ENCODE results near the gene UPF2. TPM values are rescaled to one million over a fixed set of nuclear protein-coding genes. Genes with fewer than 3 reads are reported as not detected.

The UPF2 gene
- polyA plus RNA-seq, 3 donors, result 2.7 to 6.7 (median 4.3) TPM

GRCh38 chr10:12091421-12091820, 48.8 kb upstream of the UPF2 start:
- Histone ChIP-seq H2AFZ (ENCODE audit: insufficient read depth, low read depth, low read length, poor library complexity, severe bottlenecking) (no peak overlapping the region), H3K9ac (ENCODE audit: insufficient read depth, low read length, poor library complexity, severe bottlenecking) (no peak overlapping the region), H3K4me1 (ENCODE audit: control insufficient read depth in 1 of 2, insufficient read depth in 2 of 2, low read length in 2 of 2) (no peaks in the 10 kb centered on the region), H3K36me3 (replicated peaks in 1 of 2; ENCODE audit: control insufficient read depth in 1 of 2, insufficient read depth in 2 of 2, low read length in 2 of 2) (peaks cover 55 to 82% of the 10 kb centered on the region in 2 donors), H4K20me1 (ENCODE audit: insufficient read depth, low read length) (no peaks in the 10 kb centered on the region), H3K27ac (ENCODE audit: low read depth in 1 of 2, low read length in 2 of 2) (no peak overlapping the region), H3K79me2 (ENCODE audit: insufficient read depth, low read length) (no peaks in the 10 kb centered on the region), H3K9me3 (replicated peaks in 1 of 2; ENCODE audit: control insufficient read depth in 1 of 2, insufficient read depth in 1 of 2, low read length in 2 of 2) (no peaks in the 10 kb centered on the region), H3K4me2 (replicated peaks; ENCODE audit: extremely low read depth, low read length, poor library complexity, severe bottlenecking) (no peak overlapping the region), H3K27me3 (ENCODE audit: control insufficient read depth in 2 of 2, insufficient read depth in 2 of 2, low read length in 2 of 2) (no peaks in the 10 kb centered on the region), H3K4me3 (replicated peaks in 1 of 3; ENCODE audit: low read depth in 2 of 3, low read length in 3 of 3) (no peak overlapping the region)
- no peak for TF ChIP-seq CTCF (IDR thresholded peaks at IDR 0.05)
- Mint-ChIP-seq H3K27ac (peak overlapping the region in 1 of 7 donors; percentile 46), H3K4me1 (peaks cover 4% of the 10 kb centered on the region), H3K36me3 (peaks cover 59 to 80% of the 10 kb centered on the region in 2 donors), H3K4me3 (no peak overlapping the region), H3K27me3 (ENCODE audit: low read depth in 3 of 3) (peaks cover 0 to 2% (median 2%) of the 10 kb centered on the region in 3 donors), H3K9me3 (peaks cover 0 to 4% (median 0%) of the 10 kb centered on the region in 7 donors)
- DNase-seq, result no peak
- intact Hi-C loops (cut with micrococcal nuclease), result no loop called here
- 20% methylated on average over 1 of the region's 4 CpGs for WGBS (ENCODE audit: insufficient coverage)

- H3K36me3 ChIP-seq (replicated peaks in 1 of 2; ENCODE audit: control insufficient read depth in 1 of 2, insufficient read depth in 2 of 2, low read length in 2 of 2), result peaks cover 45 to 75% of the 10 kb centered on the region in 2 donors
- WGBS (ENCODE audit: insufficient coverage), result 93% methylated on average over 14 of the region's 14 CpGs
- H3K9me3 ChIP-seq (replicated peaks in 1 of 2; ENCODE audit: control insufficient read depth in 1 of 2, insufficient read depth in 1 of 2, low read length in 2 of 2), result no peaks in the 10 kb centered on the region
- no peak for DNase-seq
- intact Hi-C loops (cut with micrococcal nuclease), result no loop called here
- no peaks in the 10 kb centered on the region for H4K20me1 ChIP-seq (ENCODE audit: insufficient read depth, low read length)
- peaks cover 53 to 78% of the 10 kb centered on the region in 2 donors for H3K36me3 Mint-ChIP-seq
- no peak overlapping the region for H2AFZ ChIP-seq (ENCODE audit: insufficient read depth, low read depth, low read length, poor library complexity, severe bottlenecking)
- H3K27me3 ChIP-seq (ENCODE audit: control insufficient read depth in 2 of 2, insufficient read depth in 2 of 2, low read length in 2 of 2), result no peaks in the 10 kb centered on the region
- H3K9ac ChIP-seq (ENCODE audit: insufficient read depth, low read length, poor library complexity, severe bottlenecking), result no peak overlapping the region
- peaks cover 0 to 4% (median 2%) of the 10 kb centered on the region in 3 donors for H3K27me3 Mint-ChIP-seq (ENCODE audit: low read depth in 3 of 3)
- H3K27ac ChIP-seq (ENCODE audit: low read depth in 1 of 2, low read length in 2 of 2), result no peak overlapping the region
- H3K4me1 Mint-ChIP-seq, result peaks cover 10% of the 10 kb centered on the region
- no peak overlapping the region for H3K27ac Mint-ChIP-seq
- no peak overlapping the region for H3K4me2 ChIP-seq (replicated peaks; ENCODE audit: extremely low read depth, low read length, poor library complexity, severe bottlenecking)
- H3K4me1 ChIP-seq (ENCODE audit: control insufficient read depth in 1 of 2, insufficient read depth in 2 of 2, low read length in 2 of 2), result peaks cover 9 to 10% of the 10 kb centered on the region in 2 donors
- peaks cover 0 to 6% (median 0%) of the 10 kb centered on the region in 7 donors for H3K9me3 Mint-ChIP-seq
- H3K79me2 ChIP-seq (ENCODE audit: insufficient read depth, low read length), result no peaks in the 10 kb centered on the region
- no peak for TF ChIP-seq CTCF (IDR thresholded peaks at IDR 0.05)
- H3K4me3 ChIP-seq (replicated peaks in 1 of 3; ENCODE audit: low read depth in 2 of 3, low read length in 3 of 3), result no peak overlapping the region
- no peak overlapping the region for H3K4me3 Mint-ChIP-seq
These were observed 46.3 kb upstream of the UPF2 start for GRCh38 chr10:12088919-12089318.
